ENCODE measurements around the gene MRFAP1L1. TPM values are rescaled to one million over a fixed set of nuclear protein-coding genes. Genes with fewer than 3 reads are reported as not detected.
"Not testable (repeated sequence)": the region's sequence is repeated elsewhere in the genome, so short reads cannot be mapped to it uniquely, and the experiment has no call there.

The MRFAP1L1 gene
- 10 to 100 TPM; 65.2 to 81.9 TPM for total RNA-seq

GRCh38 chr4:6709230-6710114 lies at the start of gene MRFAP1L1:
TSS of gene MRFAP1L1 (minus strand) at chr4:6709865. CDS start at chr4:6709629, 236 bp downstream.
- WGBS: under 1% methylated on average over 72 of the region's 72 CpGs

GRCh38 chr4:6758728-6759127 lies 49.1 kb upstream of the MRFAP1L1 start:
- intact Hi-C loops (cut with DNase I): no loop called here
- 64% methylated on average over 4 of the region's 4 CpGs for WGBS
- H3K4me3 ChIP-seq: no peak overlapping the region
- no peak for DNase-seq (ENCODE audit: low spot score)
- no peaks in the 10 kb centered on the region for H3K36me3 ChIP-seq
- H3K4me1 ChIP-seq (replicated peaks): no peaks in the 10 kb centered on the region
- H3K9me3 ChIP-seq: no peaks in the 10 kb centered on the region
- no peak overlapping the region for H3K27ac ChIP-seq
- TF ChIP-seq POLR2AphosphoS5 (IDR thresholded peaks at IDR 0.05): no peak
- no peak for TF ChIP-seq POLR2A (IDR thresholded peaks at IDR 0.05)
- no peak for TF ChIP-seq CTCF (IDR thresholded peaks at IDR 0.05)
- no peaks in the 10 kb centered on the region for H3K27me3 ChIP-seq (replicated peaks; ENCODE audit: insufficient read depth)

More at GRCh38 chr4:6709230-6710114, at the start of gene MRFAP1L1:
- Histone ChIP-seq H3K27ac (peak within 1 kb of the TSS; percentile 86), H3K4me1 (replicated peaks) (no peaks in the 10 kb centered on the region), H3K27me3 (replicated peaks; ENCODE audit: insufficient read depth) (no peaks in the 10 kb centered on the region), H3K9me3 (no peaks in the 10 kb centered on the region), H3K36me3 (no peaks in the 10 kb centered on the region), H3K4me3 (peak within 1 kb of the TSS; percentile 69)
- DNase-seq (ENCODE audit: low spot score): peak; percentile 96
- intact Hi-C loops (cut with DNase I): loop anchor here (1.0 to 10.0 kb wide), 3 partner anchors 37 to 275 kb away; a partner anchor contains a TSS
- TF ChIP-seq CTCF (IDR thresholded peaks at IDR 0.05) (no peak), POLR2AphosphoS5 (IDR thresholded peaks at IDR 0.05) (peak; percentile 94), POLR2A (IDR thresholded peaks at IDR 0.05) (peak; percentile 51)

- H3K9me3 ChIP-seq; H3K4me3 ChIP-seq; H3K27me3 ChIP-seq (replicated peaks; ENCODE audit: insufficient read depth); H3K4me1 ChIP-seq (replicated peaks); H3K27ac ChIP-seq; intact Hi-C loops (cut with DNase I); H3K36me3 ChIP-seq; DNase-seq (ENCODE audit: low spot score): not testable (repeated sequence)
- 81% methylated on average over 2 of the region's 6 CpGs for WGBS
Measured at GRCh38 chr4:6756345-6756744, 46.7 kb upstream of the MRFAP1L1 start.

GRCh38 chr4:6755088-6755753 lies 45.6 kb upstream of the MRFAP1L1 start:
- intact Hi-C loops (cut with DNase I): no loop called here
- H3K36me3 ChIP-seq: no peaks in the 10 kb centered on the region
- no peaks in the 10 kb centered on the region for H3K9me3 ChIP-seq
- no peak overlapping the region for H3K27ac ChIP-seq
- peaks cover 6% of the 10 kb centered on the region for H3K4me1 ChIP-seq (replicated peaks)
- no peaks in the 10 kb centered on the region for H3K27me3 ChIP-seq (replicated peaks; ENCODE audit: insufficient read depth)
- TF ChIP-seq POLR2A (IDR thresholded peaks at IDR 0.05) (no peak), POLR2AphosphoS5 (IDR thresholded peaks at IDR 0.05) (no peak), CTCF (IDR thresholded peaks at IDR 0.05) (no peak)
- 74% methylated on average over 5 of the region's 5 CpGs for WGBS
- H3K4me3 ChIP-seq: no peak overlapping the region
- DNase-seq (ENCODE audit: low spot score): no peak

- no peak overlapping the region for H3K27ac ChIP-seq
- TF ChIP-seq POLR2A (IDR thresholded peaks at IDR 0.05): no peak
- no peak for TF ChIP-seq POLR2AphosphoS5 (IDR thresholded peaks at IDR 0.05)
- TF ChIP-seq CTCF (IDR thresholded peaks at IDR 0.05): no peak
- DNase-seq (ENCODE audit: low spot score): no peak
- intact Hi-C loops (cut with DNase I): no loop called here
- 98% methylated on average over 3 of the region's 3 CpGs for WGBS
- H3K36me3 ChIP-seq: no peaks in the 10 kb centered on the region
- H3K9me3 ChIP-seq: no peaks in the 10 kb centered on the region
- no peaks in the 10 kb centered on the region for H3K27me3 ChIP-seq (replicated peaks; ENCODE audit: insufficient read depth)
- H3K4me1 ChIP-seq (replicated peaks): peaks cover 12% of the 10 kb centered on the region
- no peak overlapping the region for H3K4me3 ChIP-seq
Measured at GRCh38 chr4:6754481-6755087, 44.9 kb upstream of the MRFAP1L1 start.
